ENCODE measurements around the gene RELCH.
A peak's percentile ranks its signal among the peaks of the same experiment; 100 is the strongest.

The RELCH gene

DNA sequence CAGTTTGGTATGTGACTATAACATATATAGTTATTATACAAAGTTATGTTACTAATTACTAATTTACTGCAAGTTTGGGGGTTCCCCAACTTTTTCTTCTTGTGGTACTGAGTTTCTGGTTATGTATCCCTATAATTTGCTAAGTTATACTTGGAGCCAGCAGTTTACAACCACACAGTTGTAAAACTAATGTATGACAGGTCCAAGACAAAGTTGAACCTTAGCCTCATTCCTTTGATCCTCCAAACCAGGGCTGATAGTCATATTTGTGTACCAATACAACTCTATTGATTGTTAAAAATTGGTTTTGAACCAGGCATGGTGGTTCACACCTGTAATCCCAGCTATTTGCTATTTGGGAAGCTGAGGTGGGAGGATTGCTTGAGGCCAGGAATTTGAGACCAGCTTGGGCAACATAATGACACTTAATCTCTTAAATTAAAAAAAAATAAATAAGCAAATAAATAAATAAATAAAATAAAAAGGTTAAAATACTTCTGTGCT is 24.3 kb downstream of the RELCH start:
- Histone ChIP-seq H3K9me3 (ENCODE audit: control insufficient read depth, low read length) (no peaks in the 10 kb centered on the region), H3K4me1 (ENCODE audit: control insufficient read depth, insufficient read depth, low read length) (peaks cover 12% of the 10 kb centered on the region), H3K4me3 (ENCODE audit: low read length) (no peak overlapping the region), H3K27me3 (replicated peaks; ENCODE audit: control insufficient read depth, insufficient read depth, low read length) (no peaks in the 10 kb centered on the region), H3K9ac (ENCODE audit: low read length) (no peak overlapping the region), H3K36me3 (ENCODE audit: control insufficient read depth, insufficient read depth, low read length, severe bottlenecking) (peaks cover 30% of the 10 kb centered on the region)
- no peak for DNase-seq (ENCODE audit: low read depth)

DNA sequence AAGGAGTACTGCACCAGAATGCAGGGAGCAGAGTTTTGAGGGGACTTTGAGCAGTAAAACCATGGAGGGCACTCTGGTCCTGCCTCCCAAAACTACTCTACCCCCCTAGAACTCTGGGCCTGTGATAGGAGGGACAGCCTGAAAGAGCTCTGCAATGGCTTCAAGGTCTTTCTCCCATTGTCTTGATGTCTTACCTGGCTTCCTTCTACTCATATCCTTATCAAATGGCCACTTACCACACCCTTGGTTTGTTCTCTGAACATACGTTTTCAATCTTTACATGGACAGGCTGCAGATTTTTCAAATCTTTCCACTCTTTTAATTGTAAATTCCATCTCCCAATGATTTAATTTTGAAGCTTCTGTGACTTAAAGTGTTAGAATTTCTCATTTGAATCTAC is 27.7 kb downstream of the RELCH start:
- Histone ChIP-seq H3K4me1 (ENCODE audit: control insufficient read depth, insufficient read depth, low read length) (no peaks in the 10 kb centered on the region), H3K27me3 (replicated peaks; ENCODE audit: control insufficient read depth, insufficient read depth, low read length) (no peaks in the 10 kb centered on the region), H3K4me3 (ENCODE audit: low read length) (no peak overlapping the region), H3K36me3 (ENCODE audit: control insufficient read depth, insufficient read depth, low read length, severe bottlenecking) (peaks cover 31% of the 10 kb centered on the region), H3K9me3 (ENCODE audit: control insufficient read depth, low read length) (no peaks in the 10 kb centered on the region), H3K9ac (ENCODE audit: low read length) (no peak overlapping the region)
- DNase-seq (ENCODE audit: low read depth), result no peak

DNA sequence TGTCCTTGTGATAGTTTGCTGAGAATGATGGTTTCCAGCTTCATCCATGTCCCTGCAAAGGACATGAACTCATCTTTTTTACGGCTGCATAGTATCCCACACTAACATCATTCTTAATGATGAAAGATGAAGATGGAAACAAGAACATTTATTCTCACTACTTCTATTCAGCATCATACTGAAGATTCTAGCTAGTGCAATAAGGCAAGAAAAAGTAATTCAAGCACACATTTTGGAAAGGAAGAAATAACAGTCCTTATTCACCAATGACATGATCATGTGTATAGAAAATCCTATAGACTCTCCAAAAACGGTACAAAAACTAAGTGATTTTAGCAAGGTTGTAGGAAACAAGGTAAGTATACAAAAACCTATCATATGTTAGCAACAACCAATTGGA is 37.2 kb downstream of the RELCH start:
- H3K36me3 ChIP-seq (ENCODE audit: control insufficient read depth, insufficient read depth, low read length, severe bottlenecking), result peaks cover 58% of the 10 kb centered on the region

DNA sequence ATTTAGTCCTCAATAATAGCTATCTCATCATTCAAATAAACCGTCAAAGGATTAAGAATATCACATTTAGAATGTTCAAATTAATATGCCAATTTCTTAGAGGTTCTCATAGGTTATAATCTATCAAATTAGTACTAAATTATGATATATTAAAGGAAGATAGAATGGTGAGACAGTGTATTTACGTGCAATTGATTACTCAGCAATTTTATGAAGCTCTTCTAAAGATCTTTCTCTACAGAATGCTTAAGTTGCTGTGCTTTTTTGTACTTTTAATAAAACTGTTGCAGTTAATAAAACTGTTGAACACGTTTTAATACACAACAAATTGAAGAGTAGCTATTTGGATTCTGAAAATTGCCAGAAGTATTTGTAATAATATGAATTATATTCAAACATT is 39.0 kb downstream of the RELCH start:
- no peaks in the 10 kb centered on the region for H3K27me3 ChIP-seq (replicated peaks; ENCODE audit: control insufficient read depth, insufficient read depth, low read length)
- H3K36me3 ChIP-seq (ENCODE audit: control insufficient read depth, insufficient read depth, low read length, severe bottlenecking), result peaks cover 75% of the 10 kb centered on the region
- no peaks in the 10 kb centered on the region for H3K4me1 ChIP-seq (ENCODE audit: control insufficient read depth, insufficient read depth, low read length)
- no peak overlapping the region for H3K4me3 ChIP-seq (ENCODE audit: low read length)
- H3K9me3 ChIP-seq (ENCODE audit: control insufficient read depth, low read length), result peaks cover 9% of the 10 kb centered on the region
- H3K9ac ChIP-seq (ENCODE audit: low read length), result no peak overlapping the region
- no peak for DNase-seq (ENCODE audit: low read depth)

More for the DNA sequence above, 37.2 kb downstream of the RELCH start:
- no peaks in the 10 kb centered on the region for H3K4me1 ChIP-seq (ENCODE audit: control insufficient read depth, insufficient read depth, low read length)
- H3K4me3 ChIP-seq (ENCODE audit: low read length), result no peak overlapping the region
- no peaks in the 10 kb centered on the region for H3K27me3 ChIP-seq (replicated peaks; ENCODE audit: control insufficient read depth, insufficient read depth, low read length)
- no peak for DNase-seq (ENCODE audit: low read depth)
- H3K9ac ChIP-seq (ENCODE audit: low read length), result no peak overlapping the region
- peaks cover 9% of the 10 kb centered on the region for H3K9me3 ChIP-seq (ENCODE audit: control insufficient read depth, low read length)

DNA sequence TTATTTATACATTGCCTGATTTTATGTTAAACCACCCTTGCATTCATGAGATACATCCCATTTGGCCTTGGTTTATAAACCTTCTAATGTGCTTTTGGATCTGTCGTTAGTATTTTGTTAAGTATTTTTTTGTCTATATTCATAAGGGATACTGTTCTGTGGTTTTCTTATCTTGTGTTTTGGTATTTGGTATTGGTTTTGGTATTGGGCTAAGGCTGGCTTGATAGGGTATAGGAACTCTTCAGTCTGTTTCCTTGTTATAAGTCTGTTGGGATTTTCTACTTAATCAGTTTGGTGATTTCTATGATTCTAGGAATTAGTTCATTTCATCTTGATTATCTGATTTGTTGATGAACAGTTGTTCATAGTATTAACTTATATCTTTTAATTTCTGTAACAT is 49.2 kb downstream of the RELCH start:
- peaks cover 6% of the 10 kb centered on the region for H3K9me3 ChIP-seq (ENCODE audit: control insufficient read depth, low read length)
- no peak for DNase-seq (ENCODE audit: low read depth)
- H3K9ac ChIP-seq (ENCODE audit: low read length), result no peak overlapping the region
- H3K4me3 ChIP-seq (ENCODE audit: low read length), result no peak overlapping the region
- H3K27me3 ChIP-seq (replicated peaks; ENCODE audit: control insufficient read depth, insufficient read depth, low read length), result no peaks in the 10 kb centered on the region
- no peaks in the 10 kb centered on the region for H3K4me1 ChIP-seq (ENCODE audit: control insufficient read depth, insufficient read depth, low read length)
- peaks cover 68% of the 10 kb centered on the region for H3K36me3 ChIP-seq (ENCODE audit: control insufficient read depth, insufficient read depth, low read length, severe bottlenecking)

DNA sequence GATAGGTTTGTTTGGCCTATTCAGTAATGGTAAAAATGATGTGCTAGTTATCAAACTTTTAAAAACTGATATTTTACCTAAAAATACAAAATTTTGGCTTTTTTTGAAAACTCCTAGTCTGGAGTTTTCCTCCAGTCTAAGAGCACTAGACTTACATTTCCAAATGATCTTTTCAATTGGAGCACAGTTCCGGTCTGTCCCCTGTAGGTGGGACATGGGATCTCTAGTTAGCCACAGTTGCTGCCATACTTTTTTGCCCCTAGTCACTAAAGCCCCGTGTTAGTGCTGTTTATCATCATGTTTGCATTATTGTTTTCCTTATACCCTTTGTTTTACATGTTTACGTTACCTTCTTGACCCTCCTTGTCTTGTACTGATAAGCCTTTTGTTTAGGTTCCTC is 52.4 kb downstream of the RELCH start:
- H3K4me3 ChIP-seq (ENCODE audit: low read length), result no peak overlapping the region
- H3K27me3 ChIP-seq (replicated peaks; ENCODE audit: control insufficient read depth, insufficient read depth, low read length), result no peaks in the 10 kb centered on the region
- H3K9me3 ChIP-seq (ENCODE audit: control insufficient read depth, low read length), result peaks cover 6% of the 10 kb centered on the region
- no peak overlapping the region for H3K9ac ChIP-seq (ENCODE audit: low read length)
- DNase-seq (ENCODE audit: low read depth), result no peak
- H3K36me3 ChIP-seq (ENCODE audit: control insufficient read depth, insufficient read depth, low read length, severe bottlenecking), result peaks cover 45% of the 10 kb centered on the region
- H3K4me1 ChIP-seq (ENCODE audit: control insufficient read depth, insufficient read depth, low read length), result no peaks in the 10 kb centered on the region

DNA sequence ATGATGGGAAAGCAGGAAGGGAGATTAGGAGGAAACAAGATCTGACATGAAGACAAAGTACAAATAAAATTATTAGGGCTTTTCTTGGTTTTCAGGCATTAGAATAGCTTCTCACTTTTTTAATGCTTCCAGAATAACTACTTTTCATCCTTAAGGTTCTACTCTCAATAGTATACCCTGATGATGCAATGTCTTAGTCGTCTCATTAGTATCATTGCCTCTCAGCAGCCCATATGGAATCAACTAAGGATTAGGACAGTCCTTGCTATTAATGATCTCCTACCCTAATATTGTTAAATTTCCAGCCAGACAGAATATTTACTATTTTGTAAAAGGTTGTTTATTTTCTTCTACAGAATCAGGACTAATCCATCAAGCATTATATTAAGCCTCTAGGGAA is 55.9 kb downstream of the RELCH start:
- peak; percentile 4 for DNase-seq (ENCODE audit: low read depth)
- no peaks in the 10 kb centered on the region for H3K9me3 ChIP-seq (ENCODE audit: control insufficient read depth, low read length)
- H3K4me3 ChIP-seq (ENCODE audit: low read length), result no peak overlapping the region
- H3K27me3 ChIP-seq (replicated peaks; ENCODE audit: control insufficient read depth, insufficient read depth, low read length), result no peaks in the 10 kb centered on the region
- H3K36me3 ChIP-seq (ENCODE audit: control insufficient read depth, insufficient read depth, low read length, severe bottlenecking), result peaks cover 52% of the 10 kb centered on the region
- H3K9ac ChIP-seq (ENCODE audit: low read length), result no peak overlapping the region
- peaks cover 2% of the 10 kb centered on the region for H3K4me1 ChIP-seq (ENCODE audit: control insufficient read depth, insufficient read depth, low read length)

DNA sequence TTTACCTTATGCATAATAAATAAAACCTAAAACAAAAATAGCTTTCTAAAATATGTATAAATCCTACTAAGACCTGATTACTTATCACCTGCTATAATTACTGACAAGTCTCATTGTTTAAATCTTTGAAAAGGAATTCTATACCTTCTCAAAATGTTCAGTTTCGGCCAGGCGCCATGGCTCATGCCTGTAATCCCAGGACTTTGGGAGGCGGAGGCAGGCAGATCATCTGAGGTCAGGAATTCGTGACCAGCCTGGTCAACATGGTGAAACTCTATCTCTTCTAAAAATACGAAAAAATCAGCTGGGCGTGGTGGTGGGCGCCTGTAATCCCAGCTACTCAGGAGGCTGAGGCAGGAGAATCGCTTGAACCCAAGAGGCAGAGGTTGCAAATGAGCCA is 58.1 kb downstream of the RELCH start:
- Histone ChIP-seq H3K9ac (ENCODE audit: low read length) (no peak overlapping the region), H3K9me3 (ENCODE audit: control insufficient read depth, low read length) (no peaks in the 10 kb centered on the region), H3K4me1 (ENCODE audit: control insufficient read depth, insufficient read depth, low read length) (peaks cover 7% of the 10 kb centered on the region), H3K4me3 (ENCODE audit: low read length) (no peak overlapping the region), H3K27me3 (replicated peaks; ENCODE audit: control insufficient read depth, insufficient read depth, low read length) (no peaks in the 10 kb centered on the region), H3K36me3 (ENCODE audit: control insufficient read depth, insufficient read depth, low read length, severe bottlenecking) (peaks cover 44% of the 10 kb centered on the region)
- DNase-seq (ENCODE audit: low read depth), result no peak

DNA sequence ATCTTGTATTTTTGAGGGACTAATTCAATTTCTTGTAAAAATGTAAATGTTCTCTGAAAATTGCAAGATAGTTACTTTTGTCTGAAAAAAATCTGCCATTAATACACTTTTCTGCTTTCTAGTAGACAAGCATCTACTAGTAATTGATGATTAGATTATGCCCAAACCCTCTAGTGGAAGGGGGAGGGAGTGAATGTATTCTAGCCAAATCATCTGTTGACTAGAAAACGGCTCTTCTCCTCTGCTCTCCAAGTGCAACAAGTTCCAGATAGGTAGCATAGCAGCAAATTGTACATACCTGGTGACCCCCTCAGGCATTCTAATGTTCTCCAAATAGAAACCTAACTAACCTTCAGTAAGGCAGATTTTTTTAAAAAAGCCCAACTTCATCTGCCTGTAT is 58.6 kb downstream of the RELCH start:
- DNase-seq (ENCODE audit: low read depth), result no peak
- peaks cover 42% of the 10 kb centered on the region for H3K36me3 ChIP-seq (ENCODE audit: control insufficient read depth, insufficient read depth, low read length, severe bottlenecking)
- peaks cover 7% of the 10 kb centered on the region for H3K4me1 ChIP-seq (ENCODE audit: control insufficient read depth, insufficient read depth, low read length)
- H3K27me3 ChIP-seq (replicated peaks; ENCODE audit: control insufficient read depth, insufficient read depth, low read length), result no peaks in the 10 kb centered on the region
- no peaks in the 10 kb centered on the region for H3K9me3 ChIP-seq (ENCODE audit: control insufficient read depth, low read length)
- H3K9ac ChIP-seq (ENCODE audit: low read length), result no peak overlapping the region
- H3K4me3 ChIP-seq (ENCODE audit: low read length), result no peak overlapping the region

DNA sequence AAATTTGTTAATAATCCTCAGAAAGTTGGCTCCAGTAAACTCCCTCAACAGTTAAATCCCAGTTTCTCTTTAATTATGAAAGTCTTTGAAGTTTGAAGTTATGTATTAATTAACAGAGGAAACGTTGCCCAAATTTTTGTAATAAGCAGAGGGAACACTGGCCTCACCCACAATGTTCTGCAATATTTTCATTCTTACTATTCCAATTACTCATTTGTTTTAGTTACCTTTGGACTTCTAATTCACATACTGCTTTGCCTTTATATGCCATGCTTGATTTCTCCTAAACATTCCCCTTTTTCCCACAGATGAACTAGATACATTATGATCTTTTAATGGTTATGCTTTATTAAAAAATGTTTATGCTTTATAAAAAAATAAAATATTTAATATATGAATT is 61.3 kb downstream of the RELCH start:
- H3K36me3 ChIP-seq (ENCODE audit: control insufficient read depth, insufficient read depth, low read length, severe bottlenecking), result peaks cover 39% of the 10 kb centered on the region
- no peak overlapping the region for H3K9ac ChIP-seq (ENCODE audit: low read length)
- no peaks in the 10 kb centered on the region for H3K27me3 ChIP-seq (replicated peaks; ENCODE audit: control insufficient read depth, insufficient read depth, low read length)
- H3K4me1 ChIP-seq (ENCODE audit: control insufficient read depth, insufficient read depth, low read length), result peaks cover 7% of the 10 kb centered on the region
- no peaks in the 10 kb centered on the region for H3K9me3 ChIP-seq (ENCODE audit: control insufficient read depth, low read length)
- DNase-seq (ENCODE audit: low read depth), result peak; percentile 4
- H3K4me3 ChIP-seq (ENCODE audit: low read length), result no peak overlapping the region

DNA sequence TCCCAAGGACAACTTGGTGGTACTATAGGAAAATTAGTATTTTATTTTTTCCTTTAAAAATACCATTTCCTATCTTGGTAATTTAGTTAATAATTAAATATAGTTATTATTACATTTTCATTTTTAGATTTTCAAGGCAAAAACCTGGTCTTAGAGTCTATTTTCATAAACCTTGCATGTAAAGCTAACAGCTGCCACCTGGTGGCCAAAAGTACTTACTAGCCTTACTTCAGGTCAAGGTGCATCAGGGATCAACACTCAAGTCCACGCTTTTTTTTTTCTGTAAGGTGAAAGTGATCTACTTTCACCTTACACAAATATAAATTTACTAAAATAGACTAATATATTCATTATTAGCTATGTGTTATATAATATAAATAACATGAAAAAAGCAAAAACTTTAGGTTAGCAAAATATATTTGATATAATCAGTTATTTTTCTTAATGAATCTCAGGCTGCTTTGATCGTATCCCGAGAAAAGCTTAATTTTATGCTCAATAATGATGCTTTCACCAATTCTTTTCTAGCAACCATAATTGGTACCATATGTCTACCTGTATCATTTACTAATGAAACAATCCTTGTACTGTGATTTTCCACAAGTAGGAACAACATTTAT is 62.5 kb downstream of the RELCH start:
- Histone ChIP-seq H3K9me3 (ENCODE audit: control insufficient read depth, low read length) (no peaks in the 10 kb centered on the region), H3K36me3 (ENCODE audit: control insufficient read depth, insufficient read depth, low read length, severe bottlenecking) (peaks cover 35% of the 10 kb centered on the region), H3K27me3 (replicated peaks; ENCODE audit: control insufficient read depth, insufficient read depth, low read length) (no peaks in the 10 kb centered on the region), H3K4me1 (ENCODE audit: control insufficient read depth, insufficient read depth, low read length) (peaks cover 7% of the 10 kb centered on the region), H3K4me3 (ENCODE audit: low read length) (no peak overlapping the region), H3K9ac (ENCODE audit: low read length) (no peak overlapping the region)
- DNase-seq (ENCODE audit: low read depth), result peak; percentile 87

DNA sequence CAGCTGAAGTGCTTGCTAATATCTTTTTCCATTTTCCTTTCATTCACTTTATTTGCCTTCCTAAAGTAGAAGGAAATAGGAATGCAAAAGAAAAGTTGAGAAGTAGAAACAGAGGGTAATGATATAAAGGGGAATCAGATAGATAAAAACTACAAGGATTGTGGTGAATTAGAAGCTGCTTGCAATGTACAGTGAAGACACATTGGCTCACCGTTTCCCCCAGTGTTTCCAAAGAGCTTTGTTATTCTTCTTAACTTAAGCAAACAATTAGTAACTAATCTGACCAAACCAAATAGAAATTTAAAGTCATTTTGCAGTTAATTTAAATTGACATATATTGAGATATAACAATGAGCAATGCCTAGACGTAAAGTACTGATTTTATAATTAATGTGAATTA is 63.4 kb downstream of the RELCH start:
- peaks cover 33% of the 10 kb centered on the region for H3K36me3 ChIP-seq (ENCODE audit: control insufficient read depth, insufficient read depth, low read length, severe bottlenecking)
- H3K9ac ChIP-seq (ENCODE audit: low read length), result no peak overlapping the region
- DNase-seq (ENCODE audit: low read depth), result no peak
- no peaks in the 10 kb centered on the region for H3K9me3 ChIP-seq (ENCODE audit: control insufficient read depth, low read length)
- H3K27me3 ChIP-seq (replicated peaks; ENCODE audit: control insufficient read depth, insufficient read depth, low read length), result no peaks in the 10 kb centered on the region
- H3K4me3 ChIP-seq (ENCODE audit: low read length), result no peak overlapping the region
- peaks cover 7% of the 10 kb centered on the region for H3K4me1 ChIP-seq (ENCODE audit: control insufficient read depth, insufficient read depth, low read length)

Data from adipocyte (in vitro differentiated cells).